Measurements from ENCODE around the gene UNK.

UNK gene

DNA sequence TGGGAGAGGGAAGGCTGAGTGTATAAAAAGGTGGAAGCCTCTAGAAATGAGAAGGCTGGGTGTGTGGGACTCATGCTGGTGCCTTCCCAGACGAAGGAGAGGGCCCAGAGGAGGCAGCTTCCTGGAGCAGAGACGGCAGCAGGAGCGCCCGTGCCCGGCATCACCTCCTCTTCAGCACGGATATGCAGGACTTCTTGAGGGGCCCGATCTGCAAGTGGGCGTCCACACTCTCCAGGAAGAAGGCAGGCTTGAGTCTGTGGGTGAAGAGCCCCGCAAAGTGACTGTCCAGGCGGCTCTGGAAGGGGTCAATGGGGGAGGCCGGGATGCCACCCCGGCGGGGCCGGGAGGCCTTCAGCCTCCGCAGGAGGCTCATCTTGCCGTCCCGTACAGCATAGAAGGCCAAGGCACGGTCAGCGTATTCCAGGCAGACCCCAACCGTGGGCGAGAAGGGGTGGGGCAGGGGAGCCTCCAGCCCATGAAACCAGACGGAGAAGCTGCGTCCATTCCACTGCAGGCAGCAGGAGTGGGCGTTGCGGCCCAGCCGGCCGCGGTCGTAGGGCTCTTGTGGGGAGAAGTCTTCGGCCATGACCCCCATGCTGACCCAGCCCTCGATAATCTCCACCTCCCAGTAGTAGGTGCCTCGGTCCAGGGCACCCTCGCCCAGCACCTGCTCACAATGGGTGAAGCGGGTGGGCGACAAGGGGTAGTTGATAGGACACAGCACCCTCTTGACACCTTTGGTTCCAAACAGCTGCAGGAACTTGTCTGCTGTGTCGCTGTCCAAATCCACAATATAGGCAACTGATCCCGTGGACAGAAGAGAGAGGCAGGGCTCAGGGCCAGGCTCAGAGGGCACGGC lies 89.9 kb downstream of the UNK start:
- no peak for DNase-seq (ENCODE audit: low read depth)
- TF ChIP-seq, protein P1, sequence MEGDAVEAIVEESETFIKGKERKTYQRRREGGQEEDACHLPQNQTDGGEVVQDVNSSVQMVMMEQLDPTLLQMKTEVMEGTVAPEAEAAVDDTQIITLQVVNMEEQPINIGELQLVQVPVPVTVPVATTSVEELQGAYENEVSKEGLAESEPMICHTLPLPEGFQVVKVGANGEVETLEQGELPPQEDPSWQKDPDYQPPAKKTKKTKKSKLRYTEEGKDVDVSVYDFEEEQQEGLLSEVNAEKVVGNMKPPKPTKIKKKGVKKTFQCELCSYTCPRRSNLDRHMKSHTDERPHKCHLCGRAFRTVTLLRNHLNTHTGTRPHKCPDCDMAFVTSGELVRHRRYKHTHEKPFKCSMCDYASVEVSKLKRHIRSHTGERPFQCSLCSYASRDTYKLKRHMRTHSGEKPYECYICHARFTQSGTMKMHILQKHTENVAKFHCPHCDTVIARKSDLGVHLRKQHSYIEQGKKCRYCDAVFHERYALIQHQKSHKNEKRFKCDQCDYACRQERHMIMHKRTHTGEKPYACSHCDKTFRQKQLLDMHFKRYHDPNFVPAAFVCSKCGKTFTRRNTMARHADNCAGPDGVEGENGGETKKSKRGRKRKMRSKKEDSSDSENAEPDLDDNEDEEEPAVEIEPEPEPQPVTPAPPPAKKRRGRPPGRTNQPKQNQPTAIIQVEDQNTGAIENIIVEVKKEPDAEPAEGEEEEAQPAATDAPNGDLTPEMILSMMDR (IDR thresholded peaks at IDR 0.05; ENCODE audit: insufficient read depth, low read depth, low read length, missing control alignments): no peak
- H3K4me3 ChIP-seq (ENCODE audit: low read depth, low read length): no peak overlapping the region

Measured in GM12865 (cell line).